ENCODE results near the gene VIPAS39. TPM values are rescaled to one million over a fixed set of nuclear protein-coding genes. Genes with fewer than 3 reads are reported as not detected.

The VIPAS39 gene
- total RNA-seq, 1 donor from 2014 or later, result 2.8 TPM

GRCh38 chr14:77498120-77498979 lies 40.9 kb upstream of the VIPAS39 start, which contains the start of gene ISM2:
ISM2 (minus strand) TSS chr14:77498816; CDS start chr14:77498793, 23 bp downstream.
- peak in 1 of 2 donors; percentile 66 for DNase-seq (ENCODE audit: low spot score in 2 of 2)
- no peaks in the 10 kb centered on the region for H3K9me3 ChIP-seq

GRCh38 chr14:77495334-77495733 lies 37.9 kb upstream of the VIPAS39 start:
- peaks cover 0 to 3% of the 10 kb centered on the region in 2 donors for H3K4me1 ChIP-seq
- H3K27me3 ChIP-seq, result no peaks in the 10 kb centered on the region
- no peak for DNase-seq (ENCODE audit: low spot score in 2 of 2)
- H3K27ac ChIP-seq, result no peak overlapping the region
- no peaks in the 10 kb centered on the region for H3K36me3 ChIP-seq
- TF ChIP-seq CTCF (IDR thresholded peaks at IDR 0.05), result no peak
- no peaks in the 10 kb centered on the region for H3K9me3 ChIP-seq
- H3K4me3 ChIP-seq, result no peak overlapping the region
- intact Hi-C loops (cut with DNase I), result no loop called here

More at GRCh38 chr14:77498120-77498979, 40.9 kb upstream of the VIPAS39 start, which contains the start of gene ISM2:
- Histone ChIP-seq H3K4me1 (peaks cover 0 to 3% of the 10 kb centered on the region in 2 donors), H3K27ac (no peak within 1 kb of the TSS), H3K27me3 (no peaks in the 10 kb centered on the region), H3K4me3 (peak within 1 kb of the TSS; percentile 58 to 75), H3K36me3 (no peaks in the 10 kb centered on the region)
- intact Hi-C loops (cut with DNase I), result no loop called here
- TF ChIP-seq CTCF (IDR thresholded peaks at IDR 0.05), result no peak

DNA sequence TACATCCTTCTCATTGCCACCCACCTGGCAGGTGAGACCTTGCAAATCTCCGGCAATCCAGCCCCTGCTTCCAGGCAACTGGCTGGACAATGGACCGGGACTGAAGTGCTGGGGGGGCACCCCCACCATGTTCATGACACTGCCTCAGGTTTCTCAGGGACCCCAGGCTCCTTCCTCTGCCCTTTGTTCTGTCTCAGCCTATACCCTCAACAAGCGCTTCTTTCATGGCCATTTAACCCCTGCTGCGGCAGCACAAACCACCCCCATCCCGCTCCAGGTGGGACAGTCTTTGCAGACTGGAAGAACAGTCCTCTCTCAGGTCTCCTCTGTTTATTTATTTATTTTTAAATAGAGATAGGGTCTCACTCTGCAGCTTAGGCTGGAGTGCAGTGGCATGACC lies 33.7 kb upstream of the VIPAS39 start:
- no peak for TF ChIP-seq CTCF (IDR thresholded peaks at IDR 0.05)
- intact Hi-C loops (cut with DNase I), result no loop called here
- no peak for DNase-seq (ENCODE audit: low spot score in 2 of 2)

GRCh38 chr14:77490347-77490986 lies 33.1 kb upstream of the VIPAS39 start:
- no peak for DNase-seq (ENCODE audit: low spot score in 2 of 2)

More for the DNA sequence above, 33.7 kb upstream of the VIPAS39 start:
- Histone ChIP-seq H3K27me3 (no peaks in the 10 kb centered on the region), H3K27ac (no peak overlapping the region), H3K4me3 (no peak overlapping the region), H3K9me3 (no peaks in the 10 kb centered on the region), H3K36me3 (no peaks in the 10 kb centered on the region), H3K4me1 (no peaks in the 10 kb centered on the region)

DNA sequence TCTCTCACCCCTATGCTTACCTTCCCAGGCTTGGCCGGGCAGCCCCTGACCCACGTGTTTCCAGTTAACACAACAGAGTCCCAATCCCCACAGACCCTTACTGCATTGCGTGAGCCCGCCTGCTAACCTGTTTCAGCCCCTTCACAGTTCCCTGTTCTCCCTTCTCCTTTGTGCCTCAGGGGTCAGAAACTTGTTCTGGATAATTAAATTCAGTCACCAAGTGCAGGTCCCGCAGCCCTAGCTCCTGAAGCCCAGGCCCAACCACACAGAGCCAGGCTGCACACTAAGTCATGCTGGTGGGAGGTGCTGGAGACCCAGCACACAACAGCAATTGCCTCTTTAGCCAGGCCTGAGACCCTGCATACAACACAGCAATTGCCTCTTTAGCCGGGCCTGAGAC lies 31.6 kb upstream of the VIPAS39 start:
- DNase-seq (ENCODE audit: low spot score in 2 of 2), result no peak
- no peak for TF ChIP-seq CTCF (IDR thresholded peaks at IDR 0.05)
- no peak overlapping the region for H3K27ac ChIP-seq
- H3K9me3 ChIP-seq, result no peaks in the 10 kb centered on the region
- no peaks in the 10 kb centered on the region for H3K4me1 ChIP-seq
- no peak overlapping the region for H3K4me3 ChIP-seq
- intact Hi-C loops (cut with DNase I), result no loop called here
- no peaks in the 10 kb centered on the region for H3K27me3 ChIP-seq
- H3K36me3 ChIP-seq, result no peaks in the 10 kb centered on the region

More at GRCh38 chr14:77490347-77490986, 33.1 kb upstream of the VIPAS39 start:
- no peak overlapping the region for H3K27ac ChIP-seq
- no peak overlapping the region for H3K4me3 ChIP-seq
- no peaks in the 10 kb centered on the region for H3K4me1 ChIP-seq
- no peak for TF ChIP-seq CTCF (IDR thresholded peaks at IDR 0.05)
- no peaks in the 10 kb centered on the region for H3K36me3 ChIP-seq
- H3K9me3 ChIP-seq, result no peaks in the 10 kb centered on the region
- no peaks in the 10 kb centered on the region for H3K27me3 ChIP-seq
- intact Hi-C loops (cut with DNase I), result no loop called here
